HG03066 (cell line): ENCODE results near the gene NCL.
A peak's percentile ranks its signal among the peaks of the same experiment; 100 is the strongest.

Source experiments
- ATAC-seq: cut with Tn5 transposase; IDR thresholded peaks from one replicate; pipeline ENCODE4 v1.9.1; 2021; ENCODE audit warnings: low read depth; ENCODE audit not compliant: unreplicated experiment

The NCL gene, protein sequence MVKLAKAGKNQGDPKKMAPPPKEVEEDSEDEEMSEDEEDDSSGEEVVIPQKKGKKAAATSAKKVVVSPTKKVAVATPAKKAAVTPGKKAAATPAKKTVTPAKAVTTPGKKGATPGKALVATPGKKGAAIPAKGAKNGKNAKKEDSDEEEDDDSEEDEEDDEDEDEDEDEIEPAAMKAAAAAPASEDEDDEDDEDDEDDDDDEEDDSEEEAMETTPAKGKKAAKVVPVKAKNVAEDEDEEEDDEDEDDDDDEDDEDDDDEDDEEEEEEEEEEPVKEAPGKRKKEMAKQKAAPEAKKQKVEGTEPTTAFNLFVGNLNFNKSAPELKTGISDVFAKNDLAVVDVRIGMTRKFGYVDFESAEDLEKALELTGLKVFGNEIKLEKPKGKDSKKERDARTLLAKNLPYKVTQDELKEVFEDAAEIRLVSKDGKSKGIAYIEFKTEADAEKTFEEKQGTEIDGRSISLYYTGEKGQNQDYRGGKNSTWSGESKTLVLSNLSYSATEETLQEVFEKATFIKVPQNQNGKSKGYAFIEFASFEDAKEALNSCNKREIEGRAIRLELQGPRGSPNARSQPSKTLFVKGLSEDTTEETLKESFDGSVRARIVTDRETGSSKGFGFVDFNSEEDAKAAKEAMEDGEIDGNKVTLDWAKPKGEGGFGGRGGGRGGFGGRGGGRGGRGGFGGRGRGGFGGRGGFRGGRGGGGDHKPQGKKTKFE

DNA sequence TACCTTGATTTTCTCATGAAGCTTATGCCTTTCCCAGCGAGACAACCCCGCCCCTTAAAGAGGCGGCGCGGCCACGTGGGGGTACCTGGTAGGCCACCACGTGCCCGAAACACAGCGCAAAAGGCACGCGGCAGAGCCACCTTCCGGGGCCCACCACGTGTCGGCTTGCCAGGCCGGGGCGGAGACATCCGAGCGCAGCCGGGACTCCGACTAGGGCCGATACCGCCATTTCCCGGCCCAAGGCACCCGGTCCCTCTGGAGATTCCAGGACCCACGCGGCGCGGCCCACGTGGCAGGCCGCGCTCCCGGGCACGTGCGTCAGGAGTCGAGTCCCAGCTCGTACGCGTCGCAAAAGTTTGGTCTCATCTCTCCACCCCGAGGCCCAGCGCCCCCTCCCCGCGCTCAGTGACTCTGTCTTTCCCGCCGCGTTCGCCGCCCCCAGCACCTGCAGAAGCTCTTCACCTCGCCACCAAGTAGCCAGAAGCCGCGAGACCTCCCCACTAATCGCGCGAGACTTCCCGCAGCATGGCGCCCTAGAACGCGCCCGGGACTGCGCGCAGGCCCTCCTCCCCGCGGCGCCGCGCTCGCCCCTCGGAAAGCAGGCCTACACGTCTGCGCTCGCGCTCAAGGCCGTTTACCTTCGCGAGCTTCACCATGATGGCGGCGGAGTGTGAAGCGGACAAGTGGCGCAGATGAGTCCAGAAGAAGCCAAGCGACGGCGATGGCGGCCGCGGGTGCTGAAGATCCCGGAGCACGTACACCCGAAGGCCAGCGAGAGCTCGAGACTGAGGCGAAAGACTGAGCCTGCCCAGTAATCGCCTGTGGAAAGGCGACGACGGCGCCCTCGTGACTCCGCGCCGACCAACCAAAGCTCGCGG is at the start of gene NCL:
NCL (minus strand) TSS at position 787 of the 878 bp plus-strand sequence; CDS start at position 656, 131 bp downstream.
- ATAC-seq: peak; percentile 88

DNA sequence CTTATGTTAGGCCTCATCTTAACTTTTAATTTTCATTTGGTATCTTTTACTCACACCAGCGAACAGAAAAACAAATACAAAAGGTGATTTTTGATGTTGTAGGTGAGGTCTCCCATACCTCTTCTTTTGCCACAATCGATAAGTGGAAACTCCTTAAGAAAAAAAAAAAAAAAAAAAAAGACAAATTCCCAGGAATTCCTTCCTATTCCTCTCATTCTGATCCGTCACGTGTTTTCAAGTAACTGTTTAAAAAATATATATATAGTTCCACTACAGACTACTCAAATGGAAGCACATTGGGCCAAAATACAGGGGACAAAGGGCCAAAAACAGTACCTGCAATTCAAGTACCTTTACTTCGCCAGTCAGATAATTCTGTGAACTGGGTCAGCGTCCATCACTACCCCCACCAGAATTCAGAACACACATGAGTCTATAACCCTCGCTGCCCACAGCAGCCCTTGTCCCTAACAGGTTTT is 49.5 kb upstream of the NCL start:
- no peak for ATAC-seq

DNA sequence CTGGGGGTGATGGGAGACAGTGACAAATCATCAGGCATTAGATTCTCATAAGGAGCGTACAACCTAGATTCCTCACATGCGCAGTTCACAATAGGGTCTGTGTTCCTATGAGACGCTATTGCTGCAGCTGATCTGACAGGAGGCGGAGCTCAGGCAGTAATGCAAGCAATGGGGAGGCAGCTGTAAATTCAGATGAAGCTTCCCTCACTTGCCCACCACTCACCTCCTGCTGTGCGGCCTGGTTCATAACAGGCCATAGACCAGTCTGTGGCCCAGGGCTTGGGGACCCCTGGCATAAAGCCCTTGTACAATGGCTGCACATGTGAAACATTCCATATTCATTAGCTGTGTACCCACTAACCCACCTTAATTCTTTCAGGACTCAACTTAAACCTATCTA is 47.9 kb upstream of the NCL start:
- no peak for ATAC-seq

DNA sequence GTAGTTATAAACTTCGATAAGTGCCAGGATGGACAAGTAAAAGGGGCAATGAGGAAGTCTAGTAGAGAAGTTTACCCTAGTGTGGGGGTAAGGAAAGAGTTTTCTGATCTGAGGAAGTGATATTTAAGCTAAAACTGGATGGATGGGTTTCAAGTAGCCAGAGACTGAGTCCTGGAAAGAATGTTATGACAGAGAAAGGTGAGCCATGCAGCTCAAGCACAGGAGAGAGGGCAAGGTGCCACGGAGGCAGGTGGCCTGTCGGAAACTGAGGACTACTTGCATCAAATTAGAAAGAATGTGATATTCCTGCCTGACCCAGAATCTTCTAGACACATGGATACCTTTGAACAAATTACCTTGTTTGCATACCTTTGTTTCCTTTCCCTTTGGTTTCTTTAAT is 39.5 kb upstream of the NCL start:
- no peak for ATAC-seq

DNA sequence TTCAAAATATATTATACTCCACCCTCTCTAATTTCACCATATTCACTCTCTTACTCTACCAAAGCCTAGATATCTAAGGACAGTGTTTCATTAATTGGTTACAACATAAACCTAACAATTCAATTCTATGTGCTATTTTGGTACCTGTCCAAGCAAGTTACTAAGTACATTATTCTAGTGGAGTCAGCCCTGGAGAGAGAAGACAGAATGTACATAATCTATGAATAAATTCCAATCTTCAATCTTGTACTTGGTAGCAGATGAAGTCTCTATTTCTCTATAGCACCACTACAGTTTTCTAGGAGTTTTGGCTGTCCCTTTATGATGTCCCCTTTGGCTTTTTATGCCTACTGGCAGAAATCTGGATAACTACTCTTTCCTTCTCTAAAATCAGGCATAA is 38.3 kb upstream of the NCL start:
- ATAC-seq: no peak

DNA sequence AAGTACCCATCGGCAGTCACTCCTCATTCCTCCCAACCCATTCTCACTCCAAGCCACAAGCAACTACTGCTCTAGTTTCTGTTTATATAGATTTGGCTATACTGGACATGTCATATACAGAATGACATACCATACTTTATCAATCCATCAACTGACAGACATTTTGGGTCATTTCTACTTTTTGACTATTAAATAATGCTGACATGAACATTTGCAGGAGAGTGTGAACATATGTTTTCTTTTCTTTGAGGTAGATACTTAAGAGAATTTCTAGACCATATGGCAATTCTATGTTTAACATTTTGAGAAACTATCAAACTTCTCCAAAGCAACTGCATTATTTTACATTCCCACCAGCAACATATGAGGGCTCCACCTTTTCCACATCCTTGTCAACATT is 33.4 kb upstream of the NCL start:
- ATAC-seq: no peak

DNA sequence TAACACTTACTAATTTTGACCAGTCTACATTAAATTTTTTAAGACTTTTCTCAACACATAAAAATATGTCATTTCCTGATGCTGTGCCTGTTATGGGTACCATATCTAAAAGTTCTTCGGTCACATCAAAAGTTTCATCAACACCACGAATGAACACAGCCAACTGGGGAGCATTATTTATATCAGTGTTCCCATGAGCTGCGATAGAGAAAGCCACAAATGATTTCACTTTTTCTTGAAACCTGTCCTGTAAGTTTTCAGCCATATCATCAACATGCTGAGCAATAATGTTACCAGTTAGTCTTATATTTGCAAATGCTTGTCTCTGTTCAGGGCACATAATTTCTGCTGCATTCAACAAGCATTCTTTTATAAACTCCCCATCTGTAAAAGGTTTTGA is 30.4 kb upstream of the NCL start:
- no peak for ATAC-seq

DNA sequence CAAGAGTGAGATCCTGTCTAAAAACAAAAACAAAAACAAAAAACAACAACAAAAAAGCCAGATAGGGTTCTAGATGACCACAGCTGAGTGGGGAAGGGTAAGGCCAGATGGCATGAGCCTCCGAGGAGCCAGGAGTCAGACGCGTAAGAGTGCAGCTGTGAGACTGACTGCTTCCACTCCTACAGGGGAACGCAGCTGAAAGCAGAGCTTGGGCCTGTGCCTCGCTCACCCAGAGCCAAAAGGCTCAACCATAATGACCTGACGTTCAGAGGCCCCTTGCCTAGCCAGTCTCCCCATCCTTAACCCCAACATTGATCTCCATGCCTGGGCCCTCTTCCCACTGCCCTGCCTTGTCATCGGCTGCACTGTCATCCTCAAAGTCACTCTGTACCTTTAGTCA is 26.5 kb upstream of the NCL start:
- ATAC-seq: no peak

DNA sequence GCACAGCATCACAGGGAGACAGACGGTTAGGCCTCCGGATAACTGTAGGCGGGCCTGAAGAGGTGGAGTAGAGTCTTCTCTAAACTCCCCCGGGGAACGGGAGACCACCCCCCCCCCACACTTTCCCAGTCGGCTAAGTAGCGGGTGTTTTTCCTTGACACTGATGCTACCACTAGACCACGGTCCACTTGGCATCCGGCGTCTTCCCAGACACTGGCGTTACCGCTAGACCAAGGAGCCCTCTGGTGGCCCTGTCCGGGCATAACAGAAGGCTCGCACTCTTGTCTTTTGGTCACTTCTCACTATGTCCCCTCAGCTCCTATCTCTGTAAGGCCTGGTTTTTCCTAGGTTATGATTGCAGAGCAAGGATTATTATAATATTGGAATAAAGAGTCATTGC is 25.7 kb upstream of the NCL start:
- no peak for ATAC-seq

DNA sequence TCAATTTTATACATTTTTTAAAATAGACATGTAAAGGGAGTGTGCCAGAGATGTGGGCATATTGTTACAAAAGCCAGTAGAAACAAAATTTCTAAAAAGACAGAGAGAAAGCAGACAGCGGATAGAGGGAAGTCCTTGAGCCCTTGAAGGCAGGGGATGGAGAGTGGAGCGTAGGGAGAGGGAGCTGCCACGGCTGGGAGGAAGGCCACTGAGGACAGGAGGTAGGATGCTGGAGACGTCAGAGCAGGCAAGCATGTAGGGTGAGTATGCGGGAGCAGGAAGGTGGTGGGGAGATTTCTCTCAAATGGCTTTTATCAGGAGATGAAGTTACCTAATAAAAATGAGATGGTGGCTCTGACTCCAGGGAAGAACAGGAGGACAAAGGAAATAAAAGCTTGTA is 24.0 kb upstream of the NCL start:
- no peak for ATAC-seq

DNA sequence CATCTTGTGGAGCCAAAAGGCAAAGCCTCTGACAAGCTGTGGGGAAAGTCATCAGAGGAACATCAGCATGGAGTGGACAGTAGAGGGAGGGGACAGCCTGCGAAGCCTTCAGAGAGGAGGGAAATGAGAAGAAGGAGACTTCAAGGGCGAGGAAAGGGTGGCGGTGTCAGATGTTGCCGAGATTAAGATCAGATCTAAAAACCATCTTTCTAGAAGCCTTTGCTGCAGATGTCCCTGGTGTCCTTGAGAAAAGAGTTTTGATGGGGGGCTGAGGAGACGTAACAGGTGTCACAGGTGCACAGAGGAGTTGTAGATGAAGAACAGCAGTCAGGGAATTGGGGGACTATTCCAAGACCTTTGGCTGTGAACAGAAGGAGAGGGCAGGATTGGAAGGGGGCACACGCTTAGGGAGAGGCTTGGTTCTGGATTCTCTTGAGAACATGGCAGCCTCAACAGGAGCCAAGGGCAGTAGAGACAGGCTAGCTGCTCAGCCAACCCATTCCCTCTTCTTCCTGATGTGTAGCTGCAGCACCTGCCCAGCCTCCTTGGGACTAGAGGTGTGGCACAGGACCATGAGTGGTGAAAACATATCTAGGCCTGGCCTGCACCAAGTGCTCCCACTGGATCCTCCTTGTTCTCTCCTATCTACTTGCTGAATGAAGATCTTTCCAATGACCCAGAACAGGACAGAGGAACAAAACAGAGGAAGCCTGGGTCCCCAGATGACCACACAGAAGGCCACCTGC is 22.7 kb upstream of the NCL start:
- ATAC-seq: no peak

DNA sequence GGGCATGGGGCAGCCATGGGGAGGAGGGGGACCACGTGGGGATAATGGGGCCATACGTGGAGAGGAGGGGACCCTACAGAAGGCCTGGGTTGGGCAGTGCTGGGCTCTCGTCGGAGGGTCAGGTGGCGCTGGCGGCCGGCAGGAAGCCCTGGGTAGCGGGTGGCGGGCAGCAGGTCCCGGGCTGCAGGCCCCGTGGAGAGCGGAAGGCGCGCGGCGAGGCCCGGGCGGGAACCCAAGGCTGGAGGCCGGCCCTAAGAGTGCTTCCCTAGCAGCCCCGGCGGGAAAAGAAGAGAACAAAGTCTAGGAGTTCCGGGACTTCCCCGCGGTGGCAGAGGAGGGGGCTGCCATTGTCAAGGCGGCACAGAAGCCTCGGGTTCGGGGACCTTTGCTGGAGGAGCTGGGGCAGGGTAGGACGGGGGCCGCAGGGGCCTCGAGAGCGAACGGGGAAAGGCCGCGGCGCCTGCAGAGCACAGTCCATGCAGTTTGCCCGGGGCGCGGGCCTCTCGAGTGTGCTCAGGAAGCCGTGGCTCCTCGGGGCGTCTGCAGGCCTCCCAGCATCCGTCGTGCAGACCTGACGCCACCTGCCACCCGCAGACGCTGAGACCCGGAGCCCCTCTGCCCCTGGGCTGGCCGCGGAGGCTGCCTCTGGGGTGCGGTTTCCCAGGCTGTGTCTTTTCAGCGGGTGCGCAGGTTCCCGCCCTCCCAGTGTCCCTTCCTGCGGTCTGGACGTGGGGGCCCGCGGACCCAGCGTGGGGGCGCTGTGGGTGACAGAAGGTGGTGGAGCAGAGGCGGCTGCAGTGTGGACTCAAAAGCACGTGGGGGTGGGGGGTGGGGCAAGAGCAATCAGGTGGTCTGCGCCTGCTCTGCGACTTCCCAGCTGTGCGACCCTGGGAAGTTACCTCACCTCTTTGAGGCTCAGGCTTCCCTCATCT is 19.4 kb upstream of the NCL start:
- ATAC-seq: no peak

DNA sequence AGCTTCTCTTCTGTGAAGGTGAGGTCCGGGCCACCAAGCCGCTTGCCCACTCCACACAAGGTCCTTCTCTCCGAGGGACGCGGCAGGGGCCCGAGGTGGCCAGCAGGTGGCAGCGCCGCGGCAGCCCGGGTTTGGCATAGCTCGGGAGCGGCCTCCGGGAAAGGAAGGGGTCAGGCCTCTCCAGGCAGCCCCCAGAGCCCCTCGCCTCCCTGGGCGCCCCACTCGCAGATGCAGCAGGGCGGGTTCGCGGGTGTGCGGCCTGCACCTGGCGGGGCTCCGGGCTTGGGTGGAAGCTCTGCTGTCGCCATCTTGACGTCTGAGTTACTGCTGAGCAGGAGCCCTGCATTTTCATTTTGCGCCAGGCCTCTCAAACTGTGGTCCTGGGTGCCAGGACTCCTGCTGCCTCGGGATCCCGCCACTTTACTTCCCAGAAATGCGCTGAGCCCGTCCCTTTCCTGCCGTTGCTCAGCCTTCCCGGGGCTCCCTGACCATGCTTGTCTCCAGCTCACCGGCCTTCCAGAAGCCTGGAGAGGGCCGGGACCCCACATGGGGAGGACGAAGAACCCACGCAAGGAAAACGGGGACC is 18.6 kb upstream of the NCL start:
- peak; percentile 71 for ATAC-seq

DNA sequence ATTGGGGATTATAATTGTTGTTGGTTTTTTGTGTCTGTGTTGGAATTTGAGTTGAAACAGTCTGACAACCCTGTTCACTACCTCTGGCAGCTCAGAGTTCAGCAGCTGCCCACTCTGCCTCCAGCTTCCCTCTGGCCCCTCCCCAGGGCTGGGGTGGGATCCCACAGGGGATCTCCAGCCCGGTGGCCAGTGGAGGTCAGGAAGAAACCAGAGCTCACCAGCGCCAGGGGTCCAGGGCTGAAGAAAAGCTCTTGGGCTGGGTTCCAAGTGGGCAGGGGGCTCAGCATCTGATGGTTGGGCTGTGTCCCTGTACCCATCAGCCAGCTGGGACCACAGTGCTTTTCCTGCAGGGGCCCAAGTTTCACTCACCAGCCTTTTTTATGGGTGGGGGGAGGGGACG is 16.5 kb upstream of the NCL start:
- no peak for ATAC-seq

DNA sequence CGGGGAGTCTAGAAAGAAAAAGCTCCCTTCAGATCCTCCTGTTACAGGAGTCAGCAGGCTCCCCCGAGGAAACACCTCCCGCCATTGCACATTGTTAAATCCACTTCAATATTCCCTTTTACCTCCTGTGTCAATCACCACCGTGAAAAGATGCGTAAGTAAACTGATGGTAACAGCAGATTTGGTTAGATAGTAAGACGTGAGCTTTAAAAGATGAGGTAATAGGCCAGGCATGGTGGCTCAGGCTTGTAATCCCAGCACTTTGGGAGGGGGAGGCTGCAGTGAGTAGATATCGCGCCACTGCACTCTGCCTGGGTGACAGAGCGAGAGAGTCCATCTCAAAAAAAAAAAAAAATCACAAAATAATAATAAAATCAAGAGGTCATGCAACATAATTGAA is 15.2 kb upstream of the NCL start:
- ATAC-seq: no peak

DNA sequence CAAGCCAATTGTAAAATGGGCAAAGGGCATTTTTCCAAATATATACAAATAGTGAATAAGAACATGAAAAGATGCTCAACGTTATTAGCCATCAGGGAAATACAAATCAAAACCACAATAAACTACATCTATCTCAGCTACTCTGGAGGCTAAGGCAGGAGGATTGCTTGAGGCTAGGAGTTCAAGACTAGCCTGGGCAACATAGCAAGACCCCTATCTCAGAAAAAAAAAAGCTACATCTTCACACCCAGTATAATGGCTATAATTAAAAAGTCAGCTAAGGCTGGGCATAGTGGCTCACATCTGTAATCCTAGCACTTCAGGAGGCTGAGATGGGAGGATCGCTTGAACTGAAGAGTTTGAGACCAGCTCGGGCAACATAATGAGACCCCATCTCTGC is 12.6 kb upstream of the NCL start:
- ATAC-seq: no peak

DNA sequence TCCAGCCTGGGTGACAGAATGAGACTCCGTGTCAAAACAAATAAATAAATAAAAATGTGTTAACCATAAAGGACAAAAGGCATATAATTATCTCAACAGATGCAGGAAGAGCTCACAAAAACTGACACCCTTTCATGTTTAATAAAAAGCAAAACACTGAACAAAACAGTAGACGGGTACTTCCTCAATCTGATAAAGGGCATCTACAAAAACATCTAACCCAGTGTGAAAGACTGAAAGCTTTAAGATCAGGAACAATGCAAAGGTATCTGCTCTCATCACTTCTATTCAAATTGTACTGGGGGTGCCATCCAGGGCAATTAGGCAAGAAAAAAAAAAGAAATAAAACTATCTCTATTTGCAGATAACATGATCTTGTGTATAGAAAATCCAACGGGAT is 11.7 kb upstream of the NCL start:
- ATAC-seq: no peak

DNA sequence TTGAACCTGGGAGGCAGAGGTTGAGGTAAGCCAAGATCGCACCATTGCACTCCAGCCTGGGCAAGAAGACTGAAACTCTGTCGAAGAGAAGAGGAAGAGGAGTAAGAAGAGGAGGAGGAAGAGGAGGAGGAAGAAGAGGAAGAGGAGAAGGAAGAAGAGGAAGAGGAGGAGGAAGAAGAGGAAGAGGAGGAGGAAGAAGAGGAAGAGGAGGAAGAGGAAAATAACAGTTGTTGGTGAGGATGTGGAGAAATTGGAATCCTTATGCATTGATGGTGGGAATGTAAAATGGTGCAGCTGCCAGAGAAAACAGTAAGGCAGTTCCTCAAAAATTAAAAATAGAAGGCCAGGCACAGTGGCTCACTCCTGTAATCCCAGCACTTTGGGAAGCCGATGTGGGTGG is 8.5 kb upstream of the NCL start:
- ATAC-seq: no peak
